Limb (tissue), 2 donors: ENCODE data around the gene RUNDC1.
A peak's percentile ranks its signal among the peaks of the same experiment; 100 is the strongest.
"Not testable (repeated sequence)": the region's sequence is repeated elsewhere in the genome, so short reads cannot be mapped to it uniquely, and the experiment has no call there.

Experiments used
- DNase-seq, 2 donors: peaks; one replicate each; pipeline ENCODE4 v3.0.0-alpha.2; 2016; ENCODE audit errors: extremely low spot score in 2 of 2

Gene RUNDC1

DNA sequence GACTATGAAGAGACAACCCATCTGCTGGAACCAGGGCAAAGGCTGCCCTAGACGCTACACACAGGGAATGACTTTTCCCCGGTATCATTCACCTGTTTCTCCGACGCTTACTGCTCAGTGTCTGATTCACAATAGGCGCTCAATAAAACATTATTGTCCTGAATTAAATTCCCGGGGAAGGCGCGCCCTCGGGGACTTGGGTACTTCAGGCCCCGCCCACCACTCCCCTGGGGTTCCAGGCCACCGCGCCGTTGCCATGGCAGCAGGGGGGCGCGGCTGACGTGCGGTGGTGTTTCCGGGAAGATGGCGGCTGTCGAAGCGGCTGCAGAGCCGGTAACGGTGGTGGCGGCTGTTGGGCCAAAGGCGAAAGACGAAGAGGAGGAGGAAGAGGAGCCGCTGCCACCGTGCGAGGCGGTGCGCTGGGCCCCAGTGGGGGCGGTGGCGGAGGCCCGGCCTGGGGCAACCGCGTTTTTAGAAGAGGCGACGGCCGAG is at the start of gene RUNDC1:
Gene RUNDC1, plus strand, starts transcription at position 292 of the 492 bp plus-strand sequence. Its CDS starts 12 bp downstream, at position 304.
- DNase-seq = peak; percentile 81 to 95

DNA sequence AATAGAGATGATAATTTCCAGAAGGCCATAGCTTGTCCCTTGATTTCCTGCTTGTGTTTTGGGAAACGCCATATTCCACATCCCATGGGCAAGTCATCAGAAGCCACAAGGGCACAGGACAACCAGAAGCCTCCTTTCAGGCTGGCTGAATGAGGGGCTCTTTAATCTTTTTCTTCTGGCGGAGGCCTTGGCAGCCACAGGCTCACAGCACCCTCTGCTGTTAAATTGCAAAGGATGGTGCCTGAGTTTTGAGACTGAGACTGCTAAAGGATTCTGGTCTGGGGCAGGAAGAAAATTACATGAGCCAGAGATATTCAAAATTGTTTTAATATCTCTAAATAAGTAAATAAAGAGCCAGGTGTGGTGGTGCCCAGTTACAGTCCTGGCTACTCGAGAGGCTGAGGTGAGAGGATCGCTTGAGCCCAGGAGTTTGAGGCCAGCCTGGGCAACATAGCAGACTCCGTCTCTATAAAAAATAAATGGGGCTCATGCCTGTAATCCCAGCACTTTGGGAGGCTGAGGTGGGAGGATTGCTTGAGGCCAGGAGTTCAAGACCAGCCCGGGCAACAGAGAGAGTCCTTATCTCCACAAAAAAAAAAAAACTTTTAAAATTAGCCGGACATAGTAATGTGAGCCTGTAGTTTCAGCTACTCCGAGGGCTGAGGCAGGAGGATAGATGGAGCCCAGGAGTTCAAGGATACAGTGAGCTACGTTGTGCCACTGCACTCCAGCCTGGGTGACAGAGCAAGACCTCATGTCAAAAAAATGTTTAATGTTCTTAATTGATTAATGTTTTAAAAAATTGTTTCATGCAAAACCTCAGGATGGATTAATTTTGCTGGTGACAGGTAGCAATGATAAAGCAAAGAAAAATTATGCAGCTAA is 42.4 kb upstream of the RUNDC1 start:
- DNase-seq = peak; percentile 48 to 61

DNA sequence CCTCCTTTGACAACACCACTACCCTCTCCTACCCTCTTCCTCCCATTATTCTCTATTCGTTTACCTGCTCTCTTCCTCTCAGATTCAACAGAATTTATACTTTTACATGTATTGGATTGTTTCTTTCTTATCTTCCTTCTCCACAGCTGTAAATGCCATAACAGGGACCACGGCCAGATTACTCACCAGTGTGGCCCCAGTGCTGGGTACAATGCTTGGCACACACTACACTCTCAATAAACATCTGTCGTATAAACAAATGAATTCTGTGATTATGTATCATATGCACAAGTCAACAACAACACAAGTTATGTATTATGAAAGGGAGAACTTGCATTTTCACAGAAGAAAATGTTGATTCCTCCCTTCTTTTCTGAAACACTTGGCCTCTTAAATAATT is 36.2 kb upstream of the RUNDC1 start:
- no peak for DNase-seq

DNA sequence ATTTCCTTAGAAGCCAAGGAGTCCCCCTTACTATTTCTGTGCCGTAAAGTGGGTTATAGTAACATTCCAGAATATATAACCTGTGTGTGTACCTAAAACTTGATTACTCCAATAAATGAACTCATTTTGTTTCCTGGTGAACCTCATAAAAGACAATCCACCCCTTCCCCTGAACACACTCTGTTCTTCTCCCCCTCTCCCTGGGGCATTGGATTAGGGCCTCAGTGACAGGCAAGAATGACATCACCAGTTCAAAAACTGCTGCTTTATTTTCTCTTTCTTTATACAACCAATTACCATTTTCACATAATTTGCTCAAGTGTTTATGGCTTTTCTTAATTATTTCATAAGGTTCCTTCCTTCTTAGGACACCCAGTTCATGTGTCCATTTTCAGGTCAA is 33.6 kb upstream of the RUNDC1 start:
- DNase-seq = no peak

DNA sequence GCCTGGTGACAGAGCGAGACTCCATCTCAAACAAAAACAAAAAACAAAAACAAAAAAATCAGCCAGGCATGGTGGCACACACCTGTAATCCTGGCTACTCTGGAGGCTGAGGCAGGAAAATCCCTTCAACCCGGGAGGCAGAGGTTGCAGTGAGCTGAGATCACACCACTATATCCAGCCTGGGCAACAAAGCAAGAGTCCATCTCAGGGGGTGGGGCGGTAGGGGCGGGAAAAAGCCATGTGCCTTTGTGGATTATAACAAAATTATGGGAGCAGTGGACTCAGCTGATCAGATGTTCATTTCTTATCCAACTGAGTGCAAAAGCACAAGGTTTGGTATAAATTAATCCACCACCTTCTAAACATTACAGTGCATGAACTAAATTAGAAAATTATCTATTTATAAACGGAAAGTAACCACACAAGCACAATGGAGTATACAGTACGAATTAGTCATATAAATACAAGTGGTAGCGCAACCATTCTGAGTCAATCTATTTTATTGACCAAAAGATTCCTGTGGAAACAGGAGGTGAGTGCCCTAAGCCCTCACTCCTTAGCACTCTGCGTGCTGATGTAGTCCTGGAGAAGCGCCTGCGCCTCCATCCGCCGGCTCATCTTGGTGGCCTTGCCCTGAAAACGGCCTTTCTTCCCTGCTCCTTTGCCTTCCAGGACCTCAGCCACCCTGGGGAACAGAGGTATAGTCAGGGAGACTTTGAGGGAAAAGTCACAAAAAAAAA is 30.2 kb upstream of the RUNDC1 start:
- DNase-seq = no peak

DNA sequence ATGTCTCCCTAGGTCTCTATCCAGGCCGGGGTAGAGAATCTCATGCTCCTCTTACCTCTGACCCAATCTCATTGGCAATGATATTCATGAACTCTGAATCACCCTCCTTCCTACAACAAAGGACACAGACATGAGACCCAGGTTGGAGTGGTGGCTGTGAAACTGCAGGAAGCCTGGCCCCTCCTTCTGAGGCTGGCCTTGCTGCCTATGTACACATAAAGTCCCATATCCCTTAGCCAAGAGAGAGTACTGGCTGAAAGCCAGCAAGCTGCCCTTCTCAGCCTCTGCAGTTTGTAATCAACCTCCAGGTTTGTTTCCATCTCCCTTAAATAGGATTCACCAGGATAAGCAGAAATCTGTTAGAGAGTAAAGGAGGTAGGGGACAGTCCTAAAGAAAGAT is 26.7 kb upstream of the RUNDC1 start:
- DNase-seq = no peak

DNA sequence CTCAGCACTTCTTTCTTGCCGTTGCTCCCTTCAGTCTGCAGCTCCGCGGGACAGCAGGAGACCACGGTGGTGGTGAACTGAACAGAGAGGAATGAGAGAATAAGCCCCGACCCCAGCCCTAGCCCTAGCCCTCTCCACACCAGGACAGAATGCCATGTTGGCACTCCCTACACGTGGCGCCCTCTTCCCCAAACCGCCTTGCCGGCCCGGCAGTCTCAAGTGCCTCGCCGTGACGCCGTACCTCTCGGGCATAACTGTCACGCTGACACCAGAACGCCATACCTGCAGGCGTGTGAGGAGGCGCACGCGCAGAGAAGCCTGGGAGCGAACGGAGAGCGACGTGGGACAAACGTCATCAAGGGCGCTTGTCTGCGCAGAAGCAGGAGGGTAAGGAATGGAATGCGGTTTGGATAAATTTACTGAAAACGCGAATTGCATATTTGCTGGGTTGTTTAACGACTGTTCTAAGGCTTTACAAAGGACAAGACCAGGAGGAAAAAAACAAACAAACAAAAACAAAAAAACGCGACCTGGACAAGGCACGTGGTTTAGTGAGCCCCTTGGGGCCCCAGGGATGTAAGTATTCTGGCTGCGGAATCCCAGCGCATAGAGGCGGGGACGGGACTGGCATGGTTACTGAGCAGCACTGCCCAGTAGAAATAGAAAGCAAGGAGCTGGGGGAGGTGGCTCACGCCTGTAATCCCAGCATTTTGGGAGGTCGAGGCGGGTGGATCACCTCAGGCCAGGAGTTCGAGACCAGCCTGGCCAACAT is 16.0 kb upstream of the RUNDC1 start, which contains the start of gene AARSD1:
Gene AARSD1, minus strand, starts transcription at position 294 of the 772 bp plus-strand sequence. Its CDS starts 14 bp downstream, at position 280.
- DNase-seq = peak; percentile 93 to 94

DNA sequence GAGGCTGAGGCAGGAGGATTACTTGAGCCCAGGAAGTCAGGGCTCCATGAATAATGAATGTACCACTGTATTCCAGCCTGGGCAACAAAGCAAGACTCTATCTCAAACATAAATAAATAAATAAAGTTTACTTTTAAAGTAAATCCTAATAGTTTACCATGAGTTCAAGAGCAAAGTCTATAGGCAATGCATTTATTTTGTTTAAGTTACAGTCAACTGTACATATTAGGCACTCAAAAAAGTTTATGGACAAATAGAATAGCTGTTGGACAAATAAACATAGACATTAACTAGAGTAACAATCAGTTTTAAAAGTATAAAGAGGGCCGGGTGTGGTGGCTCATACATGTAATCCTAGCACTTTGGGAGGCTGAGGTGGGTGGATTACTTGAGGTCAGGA is 12.4 kb upstream of the RUNDC1 start:
- no peak for DNase-seq

DNA sequence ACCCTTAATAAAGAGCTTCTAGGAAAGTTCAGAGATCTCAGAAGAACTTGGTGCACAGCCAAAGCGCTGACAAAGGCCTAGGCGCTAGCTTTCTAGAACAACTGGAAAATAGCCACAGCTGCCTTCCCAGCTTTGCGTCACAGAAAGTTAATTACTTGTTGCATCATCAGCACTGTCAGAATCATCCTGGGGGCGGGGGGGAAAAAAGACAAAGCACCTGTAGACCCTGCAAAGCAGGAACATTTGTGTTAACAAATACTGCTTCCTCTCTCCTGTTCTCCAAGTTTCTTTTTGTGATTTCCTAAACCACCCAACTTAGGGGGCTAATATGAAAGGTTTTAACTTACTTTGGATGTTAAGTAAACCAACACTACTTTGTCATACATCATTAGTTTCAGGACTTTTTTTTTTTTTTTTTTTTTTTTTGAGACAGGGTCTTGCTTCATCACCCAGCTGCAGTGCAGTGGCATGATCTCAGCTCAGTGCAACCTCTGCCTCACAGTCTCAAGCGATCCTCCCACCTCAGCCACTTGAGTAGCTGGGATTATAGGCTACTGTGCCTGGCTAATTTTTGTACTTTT is 11.3 kb upstream of the RUNDC1 start:
- no peak for DNase-seq

DNA sequence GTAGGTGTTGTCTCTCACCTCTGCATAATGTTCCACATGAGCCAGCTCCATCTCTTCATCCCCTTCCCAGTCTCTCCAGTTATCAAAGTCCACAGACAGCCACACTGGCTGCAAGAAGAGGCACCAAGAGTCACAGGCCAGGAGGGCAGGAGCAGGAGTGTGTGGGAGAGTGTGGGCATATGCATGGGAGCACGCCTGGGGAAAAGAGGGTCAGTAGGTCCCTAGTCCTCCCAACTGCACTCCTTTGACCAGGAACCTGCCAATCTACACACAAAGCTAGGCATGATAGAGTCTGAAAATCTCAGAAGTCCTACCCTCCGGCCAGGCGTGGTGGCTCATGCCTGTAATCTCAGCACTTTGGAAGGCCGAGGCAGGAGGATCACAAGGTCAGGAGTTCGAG is 8.8 kb upstream of the RUNDC1 start:
- DNase-seq = no peak

DNA sequence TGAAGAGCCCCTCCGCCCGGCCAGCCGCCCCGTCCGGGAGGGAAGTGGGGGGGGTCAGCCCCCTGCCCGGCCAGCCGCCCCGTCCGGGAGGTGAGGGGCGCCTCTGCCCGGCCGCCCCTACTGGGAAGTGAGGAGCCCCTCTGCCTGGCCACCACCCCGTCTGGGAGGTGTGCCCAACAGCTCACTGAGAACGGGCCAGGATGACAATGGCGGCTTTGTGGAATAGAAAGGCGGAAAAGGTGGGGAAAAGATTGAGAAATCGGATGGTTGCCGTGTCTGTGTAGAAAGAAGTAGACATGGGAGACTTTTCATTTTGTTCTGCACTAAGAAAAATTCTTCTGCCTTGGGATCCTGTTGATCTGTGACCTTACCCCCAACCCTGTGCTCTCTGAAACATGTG is 7.0 kb upstream of the RUNDC1 start:
- not testable (repeated sequence) for DNase-seq

DNA sequence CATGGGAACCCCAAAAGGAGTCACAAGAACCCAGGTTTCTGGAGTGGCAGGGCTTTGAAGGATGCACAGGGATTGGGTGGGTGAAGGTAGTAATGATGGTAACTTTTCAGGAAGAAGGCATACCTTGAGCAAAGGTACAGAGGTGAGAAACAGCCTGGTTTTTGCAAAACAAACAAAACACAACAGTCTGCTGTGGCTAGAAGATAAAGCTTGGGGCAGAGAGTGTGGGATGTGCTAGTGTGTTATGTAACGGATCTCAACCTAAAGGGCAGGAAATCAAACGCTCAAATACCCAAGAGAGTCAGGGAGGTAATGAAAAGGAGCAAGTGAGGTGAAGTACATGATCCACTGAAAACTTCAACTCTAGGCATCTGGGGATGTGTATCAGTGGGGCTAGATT is 5.1 kb upstream of the RUNDC1 start:
- no peak for DNase-seq

DNA sequence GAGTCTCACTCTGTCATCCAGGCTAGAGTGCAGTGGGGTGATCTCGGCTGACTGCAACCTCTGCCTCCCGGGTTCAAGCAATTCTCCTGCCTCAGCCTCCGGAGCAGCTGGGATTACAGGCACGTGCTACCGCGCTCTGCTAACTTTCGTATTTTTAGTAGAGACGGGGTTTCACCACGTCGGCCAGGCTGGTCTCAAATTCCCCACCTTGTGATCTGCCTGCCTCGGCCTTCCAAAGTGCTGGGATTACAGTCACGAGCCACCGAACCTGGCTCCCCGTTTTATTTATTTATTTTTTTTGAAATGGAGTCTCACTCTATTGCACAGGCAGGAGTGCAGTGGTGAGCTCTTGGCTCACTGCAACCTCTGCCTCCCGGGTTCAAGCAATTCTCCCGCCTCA is 4.7 kb upstream of the RUNDC1 start:
- DNase-seq = not testable (repeated sequence)

DNA sequence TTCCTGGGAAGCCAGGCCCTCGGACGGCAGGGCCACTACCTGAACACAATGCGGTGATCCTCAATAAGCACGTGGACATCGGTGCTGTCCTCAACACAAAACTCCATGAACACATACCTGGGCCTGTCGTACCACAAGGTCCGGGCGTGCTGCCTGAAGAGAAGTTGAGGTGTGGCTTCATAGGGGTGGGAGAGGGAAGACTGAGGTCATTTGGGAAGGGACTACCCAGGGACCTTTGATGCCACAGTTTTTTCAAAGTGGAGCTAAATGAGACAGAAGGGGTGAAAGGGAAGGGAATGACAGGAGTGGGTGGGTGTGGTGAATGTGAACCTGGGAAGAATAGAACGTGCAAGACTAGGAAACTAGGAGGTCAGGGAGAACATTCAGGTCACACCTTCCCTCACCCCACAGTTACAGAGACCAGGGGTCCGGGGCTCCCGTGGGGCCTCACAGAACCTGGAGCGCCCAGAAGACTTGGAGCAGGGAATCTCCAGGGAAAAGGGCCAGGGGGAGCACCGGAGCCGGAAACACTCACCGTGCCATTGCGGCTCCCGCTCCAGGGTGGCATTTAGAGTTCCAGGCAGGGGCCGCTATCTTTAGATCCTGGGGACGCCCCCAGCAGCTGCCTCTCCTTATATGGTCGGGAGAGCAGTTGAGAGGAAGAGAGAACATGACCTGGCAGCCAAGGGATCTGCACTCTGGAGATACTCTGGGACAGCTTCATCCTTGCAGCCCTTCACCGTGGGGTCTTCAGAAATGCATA is 673 bp upstream of the RUNDC1 start, which contains the start of gene PTGES3L:
Gene PTGES3L, minus strand, starts transcription at position 570 of the 763 bp plus-strand sequence. Its CDS starts 27 bp downstream, at position 543.
- DNase-seq = peak; percentile 51 to 66

DNA sequence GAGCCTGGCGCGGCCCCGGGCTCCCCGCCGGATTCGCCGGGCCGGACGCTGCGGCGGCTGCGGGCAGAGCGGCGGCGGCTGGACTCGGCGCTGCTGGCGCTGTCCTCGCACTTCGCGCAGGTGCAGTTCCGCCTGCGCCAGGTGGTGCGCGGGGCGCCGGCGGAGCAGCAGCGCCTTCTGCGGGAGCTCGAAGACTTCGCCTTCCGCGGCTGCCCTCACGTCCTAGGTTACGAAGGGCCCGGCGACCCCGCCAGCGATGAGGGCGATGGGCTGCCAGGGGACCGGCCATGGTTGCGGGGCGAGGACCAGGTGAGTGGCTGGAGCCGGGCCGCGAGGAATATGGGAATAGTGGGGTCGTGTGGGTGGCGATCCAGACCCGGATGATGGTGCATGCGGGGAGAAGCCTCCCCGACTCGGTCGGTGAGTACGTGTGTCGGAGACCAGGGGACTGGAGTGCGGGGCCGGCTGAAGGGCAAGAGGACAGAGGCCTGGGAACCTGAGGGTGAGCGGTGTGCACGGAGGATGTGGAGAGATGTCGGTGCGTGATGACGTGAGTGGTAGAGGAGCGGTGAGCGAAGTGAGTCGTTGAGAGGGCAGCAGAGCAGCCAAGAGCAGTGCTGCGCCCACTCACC is 517 bp downstream of the RUNDC1 start:
- DNase-seq = peak; percentile 31 to 57

DNA sequence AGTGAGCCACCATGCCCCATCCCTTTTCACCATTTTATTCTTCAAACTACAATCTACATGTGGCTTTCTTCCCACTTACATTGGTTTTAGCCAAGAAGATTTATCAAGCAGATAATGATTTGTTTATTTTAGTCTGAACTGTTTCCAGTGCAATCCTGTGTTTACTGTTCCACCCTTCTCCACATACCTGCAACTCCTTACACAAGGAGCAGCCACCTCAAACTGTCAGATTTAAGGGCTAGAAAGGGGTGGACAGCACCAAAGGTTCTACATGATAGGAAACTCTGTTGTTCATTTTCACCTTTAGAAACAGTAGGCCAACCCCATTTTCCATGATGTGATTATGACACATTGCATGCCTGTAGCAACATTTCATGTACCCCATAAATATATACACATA is 1.9 kb downstream of the RUNDC1 start:
- DNase-seq = no peak

DNA sequence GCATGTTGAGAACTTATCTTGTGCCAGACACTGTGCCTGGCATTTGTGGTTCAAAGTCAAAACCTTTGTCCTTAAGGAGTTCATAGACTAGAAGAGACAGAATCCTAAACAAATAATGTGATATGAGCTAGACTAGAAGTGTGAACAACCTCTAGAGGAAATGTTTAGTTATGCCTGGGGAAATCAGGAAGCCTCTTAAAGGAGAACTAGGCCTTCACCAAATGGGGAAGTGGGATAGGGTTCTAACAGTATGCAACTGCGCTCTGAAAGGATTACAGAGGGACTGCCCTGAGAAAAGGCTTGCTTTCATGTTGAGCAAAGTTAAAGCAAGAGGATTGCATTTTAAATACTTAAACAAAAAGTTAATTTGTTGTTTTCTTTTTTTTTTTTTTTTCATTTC is 4.9 kb downstream of the RUNDC1 start:
- no peak for DNase-seq

DNA sequence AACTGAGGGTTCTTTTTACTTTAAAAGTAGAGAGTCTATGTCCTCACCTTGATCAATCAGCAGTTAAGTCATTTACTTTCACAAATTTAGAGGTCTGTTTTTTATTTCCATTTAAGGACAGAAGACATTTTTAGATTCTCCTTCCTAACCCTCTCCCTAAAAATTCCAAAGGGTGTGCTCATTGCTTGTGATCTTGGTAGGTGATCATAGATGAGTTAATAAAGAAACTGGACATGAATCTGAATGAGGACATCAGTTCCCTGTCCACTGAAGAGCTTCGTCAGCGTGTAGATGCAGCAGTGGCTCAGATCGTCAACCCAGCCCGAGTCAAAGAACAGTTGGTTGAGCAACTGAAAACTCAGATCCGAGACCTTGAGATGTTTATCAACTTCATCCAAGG is 8.8 kb downstream of the RUNDC1 start:
- DNase-seq = no peak

DNA sequence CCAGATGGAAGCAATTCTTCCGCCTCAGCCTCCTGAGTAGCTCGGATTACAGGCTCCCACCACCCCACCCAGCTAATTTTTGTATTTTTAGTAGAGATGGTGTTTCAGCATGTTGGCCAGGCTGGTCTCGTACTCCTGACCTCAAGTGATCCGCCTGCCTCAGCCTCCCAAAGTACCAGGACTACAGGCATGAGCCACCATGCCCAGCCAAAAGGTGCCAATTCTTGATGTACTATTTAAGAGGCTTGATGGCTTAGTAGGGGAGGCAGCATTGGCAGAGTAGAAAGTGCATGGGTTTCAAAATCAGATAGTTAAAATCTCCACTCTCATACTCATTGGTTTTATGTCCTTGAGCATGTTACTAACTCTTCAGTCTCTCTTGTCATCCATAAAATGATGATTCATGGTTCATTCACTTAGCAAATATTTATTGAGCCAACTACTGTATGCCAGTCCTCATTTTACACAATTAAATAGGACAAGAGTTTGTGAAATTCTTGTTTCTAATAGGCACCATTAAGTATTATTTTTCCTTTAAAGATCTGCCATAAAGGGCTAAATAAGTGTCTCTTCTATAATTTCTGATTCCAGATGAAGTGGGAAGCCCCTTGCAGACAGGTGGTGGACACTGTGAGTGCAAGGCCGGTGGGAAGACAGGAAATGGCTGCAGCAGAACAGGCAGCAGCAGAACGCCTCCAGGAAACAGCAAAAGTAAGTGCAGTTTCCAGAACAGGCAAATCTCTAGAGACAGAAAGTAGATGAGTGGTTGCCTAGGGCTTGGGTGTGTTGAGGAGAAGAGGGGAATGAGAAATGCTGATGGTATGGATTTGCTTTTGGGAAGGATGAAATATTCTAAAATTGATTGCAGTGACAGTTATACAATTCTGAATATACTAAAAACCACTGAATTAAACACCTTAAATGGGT is 9.6 kb downstream of the RUNDC1 start:
- DNase-seq = no peak
